ENCODE measurements around the gene RAB40C. TPM values are rescaled to one million over a fixed set of nuclear protein-coding genes. Genes with fewer than 3 reads are reported as not detected.

Gene RAB40C
- total and polyA plus RNA-seq, 3 donors from 2014 or later: 27.6 to 51.2 (median 47.9) TPM

DNA sequence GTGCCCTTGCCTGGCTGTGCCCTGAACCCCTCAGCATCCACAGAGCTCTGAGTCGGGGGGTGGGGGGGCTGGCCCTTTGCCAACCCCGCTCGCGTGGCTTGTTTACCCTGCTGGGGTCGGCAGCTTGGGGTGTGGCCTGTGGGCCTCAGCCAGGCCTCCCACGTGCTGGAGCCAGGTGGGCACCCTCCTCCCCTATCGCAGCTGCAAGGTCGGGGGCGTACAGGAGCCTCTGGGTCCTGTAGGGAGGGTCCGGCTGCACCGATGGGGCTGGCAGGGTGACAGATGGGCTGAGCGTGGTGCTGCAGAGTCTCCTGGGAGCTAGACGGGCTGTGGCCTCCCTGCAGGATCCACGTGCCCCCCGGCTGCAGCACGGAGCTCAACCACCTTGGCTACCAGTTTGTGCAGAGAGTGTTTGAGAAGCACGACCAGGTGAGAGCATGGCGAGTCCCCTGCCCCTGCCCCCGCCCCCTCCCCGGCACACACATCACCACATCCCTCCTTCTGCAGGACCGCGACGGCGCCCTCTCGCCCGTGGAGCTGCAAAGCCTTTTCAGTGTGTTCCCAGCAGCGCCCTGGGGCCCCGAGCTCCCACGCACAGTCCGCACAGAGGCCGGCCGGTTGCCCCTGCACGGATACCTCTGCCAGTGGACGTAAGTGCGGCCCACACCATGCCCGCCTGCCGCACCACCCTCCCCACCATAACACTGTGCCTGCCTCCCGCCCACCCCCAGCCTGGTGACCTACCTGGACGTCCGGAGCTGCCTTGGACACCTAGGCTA, 81.7 kb downstream of the RAB40C start:
- 85 to 92% methylated on average over 20 to 33 of the region's 40 CpGs for WGBS, 2 donors
- Histone ChIP-seq H3K27ac (no peak overlapping the region), H3K4me3 (no peak overlapping the region), H3K36me3 (ENCODE audit: low read depth, missing control alignments) (no peaks in the 10 kb centered on the region), H3K27me3 (no peaks in the 10 kb centered on the region), H3K9me3 (no peaks in the 10 kb centered on the region), H3K4me1 (peaks cover 30% of the 10 kb centered on the region)
- TF ChIP-seq, protein P1, sequence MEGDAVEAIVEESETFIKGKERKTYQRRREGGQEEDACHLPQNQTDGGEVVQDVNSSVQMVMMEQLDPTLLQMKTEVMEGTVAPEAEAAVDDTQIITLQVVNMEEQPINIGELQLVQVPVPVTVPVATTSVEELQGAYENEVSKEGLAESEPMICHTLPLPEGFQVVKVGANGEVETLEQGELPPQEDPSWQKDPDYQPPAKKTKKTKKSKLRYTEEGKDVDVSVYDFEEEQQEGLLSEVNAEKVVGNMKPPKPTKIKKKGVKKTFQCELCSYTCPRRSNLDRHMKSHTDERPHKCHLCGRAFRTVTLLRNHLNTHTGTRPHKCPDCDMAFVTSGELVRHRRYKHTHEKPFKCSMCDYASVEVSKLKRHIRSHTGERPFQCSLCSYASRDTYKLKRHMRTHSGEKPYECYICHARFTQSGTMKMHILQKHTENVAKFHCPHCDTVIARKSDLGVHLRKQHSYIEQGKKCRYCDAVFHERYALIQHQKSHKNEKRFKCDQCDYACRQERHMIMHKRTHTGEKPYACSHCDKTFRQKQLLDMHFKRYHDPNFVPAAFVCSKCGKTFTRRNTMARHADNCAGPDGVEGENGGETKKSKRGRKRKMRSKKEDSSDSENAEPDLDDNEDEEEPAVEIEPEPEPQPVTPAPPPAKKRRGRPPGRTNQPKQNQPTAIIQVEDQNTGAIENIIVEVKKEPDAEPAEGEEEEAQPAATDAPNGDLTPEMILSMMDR (IDR thresholded peaks at IDR 0.05): no peak
- no peak for TF ChIP-seq POLR2A (IDR thresholded peaks at IDR 0.05)
- intact Hi-C loops (cut with DNase I; ENCODE audit: low total_unique reads): no loop called here
- no peak for DNase-seq

DNA sequence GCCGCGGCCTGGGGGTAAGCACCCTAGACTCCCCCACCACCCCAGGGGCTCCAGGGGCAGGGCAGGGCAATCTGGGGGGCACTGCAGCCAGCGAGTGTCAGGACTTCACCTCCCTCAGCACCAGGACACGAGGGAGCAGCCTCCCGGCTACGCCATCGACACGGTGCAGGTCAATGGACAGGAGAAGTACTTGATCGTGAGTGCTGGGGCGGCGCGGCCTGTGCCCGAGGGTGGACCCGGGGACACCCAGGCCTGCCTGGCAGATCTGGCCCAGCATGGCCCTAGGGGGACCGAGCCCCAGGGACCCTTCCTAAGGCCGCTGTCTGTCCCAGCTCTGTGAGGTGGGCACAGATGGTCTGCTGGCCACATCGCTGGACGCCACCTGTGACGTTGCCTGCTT, 82.5 kb downstream of the RAB40C start:
- no peak overlapping the region for H3K4me3 ChIP-seq
- WGBS, 2 donors: 97 to 98% methylated on average over 8 to 16 of the region's 19 CpGs
- no peaks in the 10 kb centered on the region for H3K9me3 ChIP-seq
- peaks cover 30% of the 10 kb centered on the region for H3K4me1 ChIP-seq
- DNase-seq: no peak
- no peak overlapping the region for H3K27ac ChIP-seq
- H3K36me3 ChIP-seq (ENCODE audit: low read depth, missing control alignments): no peaks in the 10 kb centered on the region
- no peak for TF ChIP-seq POLR2A (IDR thresholded peaks at IDR 0.05)
- TF ChIP-seq, protein P1 (IDR thresholded peaks at IDR 0.05): no peak
- intact Hi-C loops (cut with DNase I; ENCODE audit: low total_unique reads): no loop called here
- no peaks in the 10 kb centered on the region for H3K27me3 ChIP-seq

DNA sequence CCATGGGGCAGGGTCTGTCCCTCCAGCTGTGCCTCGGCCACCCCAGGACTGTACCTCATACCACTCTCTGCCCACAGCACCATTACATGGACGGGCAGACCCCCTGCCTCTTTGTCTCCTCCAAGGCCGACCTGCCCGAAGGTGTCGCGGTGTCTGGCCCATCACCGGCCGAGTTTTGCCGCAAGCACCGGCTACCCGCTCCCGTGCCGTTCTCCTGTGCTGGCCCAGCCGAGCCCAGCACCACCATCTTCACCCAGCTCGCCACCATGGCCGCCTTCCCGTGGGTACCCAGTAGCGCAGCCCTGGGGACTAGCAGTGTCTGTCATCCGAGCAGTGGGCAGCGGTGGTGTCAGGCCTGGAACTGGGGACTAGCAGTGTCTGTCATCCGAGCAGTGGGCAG, 83.0 kb downstream of the RAB40C start:
- 95 to 100% methylated on average over 2 to 21 of the region's 21 CpGs for WGBS, 2 donors

DNA sequence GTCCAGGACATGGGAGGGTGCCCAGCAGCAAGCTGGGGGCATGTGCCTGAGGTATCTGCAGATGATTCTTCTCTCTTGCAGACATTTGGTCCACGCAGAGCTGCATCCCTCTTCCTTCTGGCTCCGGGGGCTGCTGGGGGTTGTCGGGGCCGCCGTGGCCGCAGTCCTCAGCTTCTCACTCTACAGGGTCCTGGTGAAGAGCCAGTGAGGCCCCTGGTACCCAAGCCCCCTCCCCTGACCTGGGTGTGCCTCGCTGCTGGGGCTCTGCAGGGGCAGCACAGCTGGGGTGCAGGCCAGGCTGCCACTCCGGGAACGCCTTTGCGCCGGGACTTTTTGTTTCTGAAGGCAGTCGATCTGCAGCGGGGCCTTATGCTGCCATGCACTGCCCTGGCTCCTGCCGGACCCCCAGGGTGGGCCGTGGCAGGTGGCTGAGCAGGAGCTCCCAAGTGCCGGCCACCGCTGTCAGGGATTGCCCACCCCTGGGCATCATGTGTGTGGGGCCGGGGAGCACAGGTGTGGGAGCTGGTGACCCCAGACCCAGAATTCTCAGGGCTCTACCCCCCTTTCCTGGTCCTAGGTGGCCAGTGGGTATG, 83.6 kb downstream of the RAB40C start:
- DNase-seq: no peak
- Histone ChIP-seq H3K4me1 (peaks cover 26% of the 10 kb centered on the region), H3K9me3 (no peaks in the 10 kb centered on the region), H3K27ac (no peak overlapping the region), H3K27me3 (no peaks in the 10 kb centered on the region), H3K36me3 (ENCODE audit: low read depth, missing control alignments) (no peaks in the 10 kb centered on the region), H3K4me3 (no peak overlapping the region)
- TF ChIP-seq, protein P1 (IDR thresholded peaks at IDR 0.05): no peak
- TF ChIP-seq POLR2A (IDR thresholded peaks at IDR 0.05): no peak
- WGBS, 2 donors: 87 to 95% methylated on average over 8 to 15 of the region's 18 CpGs
- intact Hi-C loops (cut with DNase I; ENCODE audit: low total_unique reads): no loop called here

More for the DNA sequence above, 83.0 kb downstream of the RAB40C start:
- peaks cover 26% of the 10 kb centered on the region for H3K4me1 ChIP-seq
- no peaks in the 10 kb centered on the region for H3K36me3 ChIP-seq (ENCODE audit: low read depth, missing control alignments)
- no peak for DNase-seq
- H3K27ac ChIP-seq: no peak overlapping the region
- no peak overlapping the region for H3K4me3 ChIP-seq
- H3K27me3 ChIP-seq: no peaks in the 10 kb centered on the region
- intact Hi-C loops (cut with DNase I; ENCODE audit: low total_unique reads): no loop called here
- TF ChIP-seq POLR2A (IDR thresholded peaks at IDR 0.05): no peak
- TF ChIP-seq, protein P1 (IDR thresholded peaks at IDR 0.05): no peak
- no peaks in the 10 kb centered on the region for H3K9me3 ChIP-seq
